Measurements from ENCODE around the gene GCFC2.

Gene GCFC2

DNA sequence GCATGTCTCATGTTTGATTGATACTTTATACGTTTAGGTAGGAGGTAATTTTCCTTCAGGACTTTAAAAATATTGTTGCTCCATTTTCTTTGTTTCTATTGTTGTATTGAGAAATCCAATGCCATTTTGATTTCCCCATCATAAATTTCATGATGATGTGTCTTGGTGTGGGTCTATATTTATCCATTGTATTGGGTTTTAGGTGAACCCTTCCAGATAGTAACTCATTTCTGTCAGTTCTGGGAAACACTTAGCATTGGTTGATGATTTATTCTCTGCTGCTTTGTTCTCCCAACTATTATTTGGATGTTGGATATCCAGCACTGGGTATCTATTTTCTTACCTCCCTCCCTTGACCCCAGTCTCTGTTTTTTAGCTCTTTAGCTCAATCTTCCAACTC is 54.2 kb downstream of the GCFC2 start:
- TF ChIP-seq ZNF274 (IDR thresholded peaks at IDR 0.05; ENCODE audit: low read depth, low read length) (no peak), SUZ12 (IDR thresholded peaks at IDR 0.05; ENCODE audit: extremely low read depth, insufficient read depth, insufficient read length) (no peak)
- no peaks in the 10 kb centered on the region for H3K4me1 ChIP-seq (ENCODE audit: insufficient read depth, insufficient read length)
- no peaks in the 10 kb centered on the region for H3K9me3 ChIP-seq (ENCODE audit: insufficient read depth, low read length)
- H3K9ac ChIP-seq (ENCODE audit: insufficient read length, low read depth) = no peak overlapping the region
- no peaks in the 10 kb centered on the region for H3K27me3 ChIP-seq (ENCODE audit: insufficient read depth, insufficient read length)
- no peak overlapping the region for H3K4me3 ChIP-seq (ENCODE audit: insufficient read length, low read depth)
- no peak for DNase-seq (ENCODE audit: low read depth, low spot score)
- H3K36me3 ChIP-seq (ENCODE audit: insufficient read depth, insufficient read length, low read length) = peaks cover 66% of the 10 kb centered on the region

- no peaks in the 10 kb centered on the region for H3K27me3 ChIP-seq (ENCODE audit: insufficient read depth, insufficient read length)
- no peaks in the 10 kb centered on the region for H3K4me1 ChIP-seq (ENCODE audit: insufficient read depth, insufficient read length)
- no peaks in the 10 kb centered on the region for H3K9me3 ChIP-seq (ENCODE audit: insufficient read depth, low read length)
- no peak for DNase-seq (ENCODE audit: low read depth, low spot score)
- no peak overlapping the region for H3K4me3 ChIP-seq (ENCODE audit: insufficient read length, low read depth)
- TF ChIP-seq SUZ12 (IDR thresholded peaks at IDR 0.05; ENCODE audit: extremely low read depth, insufficient read depth, insufficient read length) = no peak
- no peak for TF ChIP-seq ZNF274 (IDR thresholded peaks at IDR 0.05; ENCODE audit: low read depth, low read length)
- TF ChIP-seq YY1 (IDR thresholded peaks at IDR 0.05; ENCODE audit: insufficient read depth, insufficient read length) = no peak
- H3K36me3 ChIP-seq (ENCODE audit: insufficient read depth, insufficient read length, low read length) = peaks cover 66% of the 10 kb centered on the region
- no peak overlapping the region for H3K9ac ChIP-seq (ENCODE audit: insufficient read length, low read depth)
These were observed 54.9 kb downstream of the GCFC2 start for GRCh38 chr2:75655861-75656260.

DNA sequence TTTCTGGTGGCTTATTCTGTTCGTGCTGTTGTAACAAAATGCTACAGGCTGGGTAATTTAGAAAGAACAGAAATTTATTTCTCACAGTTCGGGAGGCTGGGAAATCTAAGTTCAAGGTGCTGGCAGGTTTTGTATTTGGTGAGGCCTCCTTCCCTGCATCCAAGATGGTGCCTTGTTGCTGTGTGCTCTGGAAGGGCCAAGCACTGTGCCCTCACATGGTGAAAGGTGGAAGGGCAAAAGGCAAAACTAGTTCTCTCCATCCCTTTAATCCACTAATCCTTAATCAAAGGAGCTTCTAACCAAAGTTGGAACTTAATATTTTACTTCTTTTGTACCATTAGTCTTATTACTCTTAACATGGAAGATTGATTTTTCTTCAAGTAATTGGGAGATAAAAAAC is 56.7 kb downstream of the GCFC2 start:
- no peak for TF ChIP-seq SUZ12 (IDR thresholded peaks at IDR 0.05; ENCODE audit: extremely low read depth, insufficient read depth, insufficient read length)
- no peak for TF ChIP-seq ZNF274 (IDR thresholded peaks at IDR 0.05; ENCODE audit: low read depth, low read length)
- TF ChIP-seq YY1 (IDR thresholded peaks at IDR 0.05; ENCODE audit: insufficient read depth, insufficient read length) = no peak
- Histone ChIP-seq H3K4me3 (ENCODE audit: insufficient read length, low read depth) (no peak overlapping the region), H3K27me3 (ENCODE audit: insufficient read depth, insufficient read length) (no peaks in the 10 kb centered on the region), H3K36me3 (ENCODE audit: insufficient read depth, insufficient read length, low read length) (peaks cover 75% of the 10 kb centered on the region), H3K9ac (ENCODE audit: insufficient read length, low read depth) (no peak overlapping the region), H3K9me3 (ENCODE audit: insufficient read depth, low read length) (no peaks in the 10 kb centered on the region), H3K4me1 (ENCODE audit: insufficient read depth, insufficient read length) (no peaks in the 10 kb centered on the region)
- no peak for DNase-seq (ENCODE audit: low read depth, low spot score)

DNA sequence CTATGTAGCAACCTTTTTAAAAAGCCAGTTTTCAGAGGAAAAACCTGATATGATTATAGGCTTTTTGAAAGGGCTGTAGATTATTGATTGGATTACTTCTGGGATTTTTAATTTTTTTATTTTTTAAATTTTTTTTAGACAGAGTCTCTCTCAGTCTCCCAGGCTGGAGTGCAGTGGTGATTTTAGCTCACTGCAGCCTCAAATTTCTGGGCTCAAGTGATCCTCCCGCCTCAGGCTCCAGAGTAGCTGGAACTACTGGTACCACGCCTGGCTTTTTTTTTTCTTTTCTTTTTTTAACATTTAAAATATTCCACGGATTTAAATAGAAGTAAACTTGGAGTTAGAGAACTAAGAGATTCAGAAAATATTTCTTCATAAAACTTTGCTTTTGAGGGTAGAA is 62.9 kb downstream of the GCFC2 start:
- TF ChIP-seq ZNF274 (IDR thresholded peaks at IDR 0.05; ENCODE audit: low read depth, low read length) = no peak
- no peak for TF ChIP-seq YY1 (IDR thresholded peaks at IDR 0.05; ENCODE audit: insufficient read depth, insufficient read length)
- TF ChIP-seq SUZ12 (IDR thresholded peaks at IDR 0.05; ENCODE audit: extremely low read depth, insufficient read depth, insufficient read length) = no peak
- Histone ChIP-seq H3K9ac (ENCODE audit: insufficient read length, low read depth) (peak overlapping the region; percentile 90), H3K4me1 (ENCODE audit: insufficient read depth, insufficient read length) (no peaks in the 10 kb centered on the region), H3K27me3 (ENCODE audit: insufficient read depth, insufficient read length) (no peaks in the 10 kb centered on the region), H3K4me3 (ENCODE audit: insufficient read length, low read depth) (peak overlapping the region; percentile 88), H3K36me3 (ENCODE audit: insufficient read depth, insufficient read length, low read length) (peaks cover 38% of the 10 kb centered on the region), H3K9me3 (ENCODE audit: insufficient read depth, low read length) (no peaks in the 10 kb centered on the region)
- no peak for DNase-seq (ENCODE audit: low read depth, low spot score)

GRCh38 chr2:75646583-75647425 is 63.9 kb downstream of the GCFC2 start, which contains the start of gene MRPL19:
Gene MRPL19 (plus strand): TSS chr2:75646783. CDS start chr2:75646808, 25 bp downstream.
- DNase-seq (ENCODE audit: low read depth, low spot score) = peak; percentile 78
- no peaks in the 10 kb centered on the region for H3K27me3 ChIP-seq (ENCODE audit: insufficient read depth, insufficient read length)
- H3K9me3 ChIP-seq (ENCODE audit: insufficient read depth, low read length) = no peaks in the 10 kb centered on the region
- TF ChIP-seq ZNF274 (IDR thresholded peaks at IDR 0.05; ENCODE audit: low read depth, low read length) = no peak
- peak; percentile 90 for TF ChIP-seq YY1 (IDR thresholded peaks at IDR 0.05; ENCODE audit: insufficient read depth, insufficient read length)
- TF ChIP-seq SUZ12 (IDR thresholded peaks at IDR 0.05; ENCODE audit: extremely low read depth, insufficient read depth, insufficient read length) = no peak
- peaks cover 29% of the 10 kb centered on the region for H3K36me3 ChIP-seq (ENCODE audit: insufficient read depth, insufficient read length, low read length)
- peak within 1 kb of the TSS; percentile 88 for H3K4me3 ChIP-seq (ENCODE audit: insufficient read length, low read depth)
- no peaks in the 10 kb centered on the region for H3K4me1 ChIP-seq (ENCODE audit: insufficient read depth, insufficient read length)
- H3K9ac ChIP-seq (ENCODE audit: insufficient read length, low read depth) = peak within 1 kb of the TSS; percentile 90

GRCh38 chr2:75646090-75646582 is 64.6 kb downstream of the GCFC2 start:
- DNase-seq (ENCODE audit: low read depth, low spot score) = no peak
- Histone ChIP-seq H3K36me3 (ENCODE audit: insufficient read depth, insufficient read length, low read length) (peaks cover 22% of the 10 kb centered on the region), H3K9me3 (ENCODE audit: insufficient read depth, low read length) (no peaks in the 10 kb centered on the region), H3K27me3 (ENCODE audit: insufficient read depth, insufficient read length) (no peaks in the 10 kb centered on the region), H3K9ac (ENCODE audit: insufficient read length, low read depth) (peak overlapping the region; percentile 56), H3K4me1 (ENCODE audit: insufficient read depth, insufficient read length) (no peaks in the 10 kb centered on the region), H3K4me3 (ENCODE audit: insufficient read length, low read depth) (peak overlapping the region; percentile 88)
- TF ChIP-seq YY1 (IDR thresholded peaks at IDR 0.05; ENCODE audit: insufficient read depth, insufficient read length) (no peak), ZNF274 (IDR thresholded peaks at IDR 0.05; ENCODE audit: low read depth, low read length) (no peak), SUZ12 (IDR thresholded peaks at IDR 0.05; ENCODE audit: extremely low read depth, insufficient read depth, insufficient read length) (no peak)

- H3K4me3 ChIP-seq (ENCODE audit: insufficient read length, low read depth) = no peak overlapping the region
- TF ChIP-seq SUZ12 (IDR thresholded peaks at IDR 0.05; ENCODE audit: extremely low read depth, insufficient read depth, insufficient read length) (no peak), ZNF274 (IDR thresholded peaks at IDR 0.05; ENCODE audit: low read depth, low read length) (no peak), YY1 (IDR thresholded peaks at IDR 0.05; ENCODE audit: insufficient read depth, insufficient read length) (no peak)
These were observed 65.1 kb downstream of the GCFC2 start for GRCh38 chr2:75645643-75646042.

More at GRCh38 chr2:75645643-75646042, 65.1 kb downstream of the GCFC2 start:
- DNase-seq (ENCODE audit: low read depth, low spot score) = no peak
- Histone ChIP-seq H3K27me3 (ENCODE audit: insufficient read depth, insufficient read length) (no peaks in the 10 kb centered on the region), H3K36me3 (ENCODE audit: insufficient read depth, insufficient read length, low read length) (peaks cover 17% of the 10 kb centered on the region), H3K4me1 (ENCODE audit: insufficient read depth, insufficient read length) (no peaks in the 10 kb centered on the region), H3K9ac (ENCODE audit: insufficient read length, low read depth) (no peak overlapping the region), H3K9me3 (ENCODE audit: insufficient read depth, low read length) (no peaks in the 10 kb centered on the region)
